EH (cell line): ENCODE data around the gene IMPA2.
"Not testable (repeated sequence)": the region's sequence is repeated elsewhere in the genome, so short reads cannot be mapped to it uniquely, and the experiment has no call there.

ENCODE experiments used
- DNase-seq: peaks from one replicate; pipeline ENCODE4 v3.0.0-alpha.2; 2015; ENCODE audit warnings: low read depth

IMPA2 gene

GRCh38 chr18:12076424-12077140 is 95.3 kb downstream of the IMPA2 start:
- peak; percentile 60 for DNase-seq

GRCh38 chr18:12077994-12078393 is 96.7 kb downstream of the IMPA2 start:
- not testable (repeated sequence) for DNase-seq

DNA sequence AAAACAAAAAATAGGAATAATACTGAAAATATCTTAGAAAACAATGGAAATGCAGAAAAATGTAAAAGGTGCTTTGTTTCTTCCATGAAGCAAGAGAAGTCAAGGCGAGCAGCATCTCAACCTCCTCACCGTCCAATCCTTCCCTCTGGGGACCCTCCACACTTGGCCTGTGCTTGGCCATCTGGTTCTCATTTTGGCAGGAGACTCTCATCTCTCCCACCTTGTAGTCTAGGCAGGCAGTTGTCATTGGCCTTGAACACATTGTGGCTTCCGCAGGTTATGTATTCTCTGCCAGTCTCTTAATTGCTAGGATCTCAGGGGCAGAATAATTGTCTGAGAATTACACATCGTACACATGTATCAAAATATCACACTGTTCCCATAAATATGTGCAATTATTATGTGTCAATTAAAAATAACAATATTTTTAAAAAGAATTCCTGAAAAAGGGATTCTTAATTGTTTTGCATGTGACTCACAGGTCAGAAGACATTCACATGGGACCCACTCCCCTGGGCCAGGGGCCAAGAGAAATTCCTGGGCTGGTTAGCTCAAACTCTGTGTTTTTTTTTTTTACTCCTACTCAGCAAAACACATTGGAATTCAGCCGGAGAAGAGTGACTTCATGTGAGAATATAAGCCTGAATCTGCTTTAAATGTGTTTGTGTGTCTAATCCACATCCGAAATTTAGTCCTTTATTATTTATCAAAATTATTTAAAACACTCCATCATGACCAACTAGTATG is 98.4 kb downstream of the IMPA2 start:
- peak; percentile 55 for DNase-seq
